GM18498 (cell line): ENCODE data around the gene ZDHHC17.
A peak's percentile ranks its signal among the peaks of the same experiment; 100 is the strongest.

Experiments
- ATAC-seq: cut with Tn5 transposase; IDR thresholded peaks from one replicate; pipeline ENCODE4 v1.9.1; 2021; ENCODE audit warnings: mild to moderate bottlenecking, moderate library complexity; ENCODE audit not compliant: unreplicated experiment

The ZDHHC17 gene

DNA sequence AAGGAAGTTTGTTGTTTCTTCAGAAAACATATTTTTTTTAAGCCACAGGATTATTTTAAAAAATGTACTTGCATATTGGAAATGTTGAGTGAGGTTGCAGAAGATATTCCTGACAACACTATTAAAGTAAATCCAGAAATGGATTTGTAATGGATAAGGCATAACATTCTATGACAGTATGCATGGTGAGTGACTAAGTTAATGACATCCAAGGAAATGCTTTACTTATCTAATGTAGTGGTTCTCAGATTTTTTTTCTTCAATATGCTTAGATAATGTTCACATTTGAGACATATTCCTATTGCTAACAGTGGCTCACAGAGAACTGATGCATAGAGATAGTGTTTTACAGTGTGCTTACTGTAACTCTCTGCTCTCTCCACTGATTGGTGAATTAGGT is 49.4 kb downstream of the ZDHHC17 start:
- no peak for ATAC-seq

DNA sequence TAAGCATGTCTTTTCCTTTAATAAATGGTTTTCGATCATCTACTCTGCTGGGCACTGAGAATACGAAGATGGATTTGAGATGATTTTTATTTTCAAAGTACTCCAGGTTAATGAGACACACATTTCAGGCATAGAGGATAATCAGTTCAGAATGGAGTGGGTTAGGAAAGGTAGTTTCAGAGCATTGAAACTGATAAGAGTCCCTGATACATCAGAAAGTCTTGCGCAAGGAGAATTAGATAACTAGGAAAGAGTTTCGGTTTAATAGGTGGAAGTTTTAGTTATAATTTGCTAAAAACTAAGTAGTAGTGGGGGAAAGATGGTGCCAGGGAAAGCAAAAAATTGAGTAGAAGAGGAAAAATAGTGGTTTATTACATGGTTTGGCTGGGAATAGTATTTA is 50.1 kb downstream of the ZDHHC17 start:
- ATAC-seq: no peak

DNA sequence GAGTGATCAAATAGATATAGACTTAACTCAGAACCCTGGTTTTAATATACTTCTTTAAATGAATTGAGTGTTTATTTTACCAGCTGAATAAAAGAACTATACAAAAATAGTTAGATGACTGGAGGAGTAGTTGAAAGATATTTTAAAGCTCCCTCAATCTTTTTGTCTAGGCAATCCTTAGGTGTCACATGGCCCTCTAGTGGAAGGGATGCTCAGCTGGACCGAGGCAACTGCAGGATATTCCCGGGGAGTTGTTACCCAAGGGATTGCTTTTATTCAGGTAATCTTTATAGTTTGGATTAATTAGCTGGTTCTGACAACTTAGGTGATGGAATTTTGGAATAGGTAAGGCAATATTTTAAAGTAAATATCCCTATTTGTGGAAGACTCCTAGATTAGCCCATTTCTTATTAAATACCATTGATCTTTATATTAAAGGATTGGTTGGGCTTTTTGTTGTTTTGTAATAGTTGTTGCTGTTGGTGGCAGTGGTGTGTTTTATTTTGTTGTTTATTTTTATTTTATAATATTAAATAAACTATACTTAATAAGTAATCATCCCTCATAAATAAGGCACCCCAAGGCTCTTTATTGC is 57.1 kb downstream of the ZDHHC17 start:
- no peak for ATAC-seq

DNA sequence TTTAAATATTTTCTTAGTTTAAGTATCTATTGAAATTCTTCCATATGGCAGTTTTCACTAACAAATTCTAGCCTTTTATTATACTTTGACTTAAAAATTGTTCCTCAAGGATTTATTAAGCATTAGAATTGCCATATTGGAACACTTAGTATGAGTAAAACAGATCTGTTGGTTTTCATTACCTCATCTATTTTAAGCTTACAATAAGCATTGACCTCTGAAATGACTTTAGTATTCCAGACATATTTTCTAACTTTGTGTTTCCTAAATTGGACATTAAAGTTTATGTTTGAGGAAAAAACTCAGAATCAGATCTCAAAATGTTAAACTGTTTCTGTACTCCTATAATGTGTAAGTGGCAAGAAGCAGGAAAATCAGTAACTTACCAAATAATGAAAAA is 66.5 kb downstream of the ZDHHC17 start:
- ATAC-seq: no peak

DNA sequence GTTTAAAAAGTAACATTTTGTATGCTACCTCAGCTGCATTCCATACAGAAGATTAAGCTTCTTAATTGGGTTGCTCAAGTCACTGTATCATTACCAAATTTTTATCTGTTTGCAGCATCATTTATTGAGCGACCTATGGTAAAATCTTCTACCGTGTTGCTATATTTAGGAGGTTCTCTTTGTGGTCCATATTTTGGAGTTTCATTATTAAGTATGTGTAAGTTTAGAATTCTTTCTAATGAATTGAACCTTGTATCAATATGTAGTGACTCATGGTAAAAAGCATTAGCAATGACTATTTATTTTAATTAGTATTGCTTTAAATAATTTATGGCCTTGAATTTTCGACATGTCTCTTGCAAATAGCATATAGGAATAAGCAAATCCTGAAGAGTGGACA is 72.7 kb downstream of the ZDHHC17 start:
- ATAC-seq: no peak

DNA sequence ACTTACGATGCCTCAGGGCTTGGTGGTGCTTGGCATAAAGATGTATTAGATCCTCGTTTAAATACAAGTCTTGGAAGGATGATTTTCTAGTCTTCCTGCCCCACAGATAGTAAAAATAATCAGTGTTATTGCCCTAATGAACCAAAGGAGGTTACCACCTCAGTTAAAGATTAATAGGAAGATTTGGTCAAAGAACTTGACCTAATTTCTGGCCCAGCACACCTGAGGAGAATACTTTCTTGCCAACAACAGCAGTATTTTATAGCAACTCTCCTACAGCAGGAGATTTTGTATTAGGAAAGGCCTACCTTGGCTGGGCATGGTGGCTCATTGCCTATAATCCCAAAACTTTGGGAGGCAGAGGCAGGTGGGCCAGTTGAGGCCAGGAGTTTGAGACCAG is 83.3 kb downstream of the ZDHHC17 start:
- no peak for ATAC-seq

DNA sequence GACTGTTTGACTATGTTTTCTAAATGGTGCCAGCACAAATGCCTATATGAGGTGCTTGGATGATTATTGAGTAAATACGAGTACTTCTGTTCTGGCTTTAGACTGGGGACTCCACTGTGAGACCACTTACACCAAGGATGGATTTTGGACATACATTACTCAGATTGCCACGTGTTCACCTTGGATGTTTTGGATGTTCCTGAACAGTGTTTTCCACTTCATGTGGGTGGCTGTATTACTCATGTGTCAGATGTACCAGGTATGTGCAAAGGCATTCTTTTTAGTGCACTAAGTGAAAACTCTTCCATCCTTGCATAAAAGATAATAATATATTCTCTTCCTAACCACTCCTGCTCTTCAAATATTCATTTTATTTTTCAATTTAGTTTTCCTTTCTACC is 84.2 kb downstream of the ZDHHC17 start:
- ATAC-seq: no peak

DNA sequence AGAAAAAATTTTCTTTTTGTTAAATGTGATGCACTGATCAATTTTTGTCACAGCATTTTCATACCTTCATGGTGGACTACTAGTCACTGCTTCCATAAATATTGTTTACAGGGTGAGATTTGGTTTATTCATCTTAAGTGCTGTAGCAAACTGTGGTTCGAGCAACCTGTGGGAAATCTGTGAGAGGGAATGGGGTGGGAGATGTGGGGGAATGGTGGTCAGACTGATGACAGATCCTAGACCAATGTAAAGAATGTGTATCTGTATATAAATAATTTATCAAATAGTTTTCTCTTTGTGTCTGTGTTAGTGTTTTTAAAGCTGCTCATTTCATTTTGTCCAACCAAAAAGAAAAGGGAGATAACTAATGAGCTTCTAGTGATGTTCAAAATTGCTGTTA is 88.2 kb downstream of the ZDHHC17 start:
- no peak for ATAC-seq

DNA sequence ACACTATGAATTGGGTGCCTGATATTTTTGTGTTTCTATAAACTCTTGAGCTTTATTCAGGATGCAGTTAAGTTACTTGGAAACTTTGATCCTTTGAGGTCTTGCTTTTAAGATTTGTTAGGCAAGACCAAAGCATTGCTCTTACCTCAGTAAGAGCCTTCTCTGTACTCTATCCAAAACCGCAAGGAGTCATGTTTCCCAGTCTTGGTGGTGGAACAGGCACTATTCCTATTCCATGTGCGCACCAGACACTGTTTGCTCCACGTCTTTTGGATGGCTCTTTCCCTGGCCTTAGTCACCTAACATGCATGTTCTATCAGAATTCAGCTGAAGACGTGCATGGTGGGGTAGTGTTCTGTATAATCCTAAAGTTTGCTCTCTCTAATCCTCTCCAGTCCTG is 91.4 kb downstream of the ZDHHC17 start:
- no peak for ATAC-seq

DNA sequence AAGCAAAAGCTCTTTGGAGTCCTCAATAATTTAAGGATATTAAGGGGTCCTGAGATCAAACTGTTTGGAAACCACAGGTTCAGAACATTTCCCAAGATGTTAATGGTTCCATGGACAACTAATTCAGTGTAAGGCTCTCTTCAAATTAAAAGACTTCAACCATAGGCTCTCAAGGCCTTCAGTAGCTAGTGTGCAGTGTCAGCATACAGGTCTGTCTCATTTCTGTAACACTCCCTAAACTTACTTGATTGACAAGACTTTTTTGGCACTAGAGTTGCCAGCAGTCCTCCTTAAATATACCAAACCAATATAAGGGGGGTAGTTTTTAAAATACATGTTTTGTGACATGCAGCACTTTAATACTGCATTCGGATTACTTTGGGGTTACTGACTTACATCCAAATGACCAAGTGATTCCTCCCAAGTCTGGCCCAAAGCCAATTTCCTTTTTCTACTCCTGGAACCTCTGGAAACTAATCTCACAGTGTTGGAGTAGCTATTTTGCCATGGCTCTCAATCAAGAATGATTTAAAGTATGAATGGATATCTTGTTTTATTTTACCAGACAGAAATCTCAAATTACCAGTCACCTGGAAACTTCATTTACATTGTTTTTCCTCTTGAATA is 92.2 kb downstream of the ZDHHC17 start:
- no peak for ATAC-seq

DNA sequence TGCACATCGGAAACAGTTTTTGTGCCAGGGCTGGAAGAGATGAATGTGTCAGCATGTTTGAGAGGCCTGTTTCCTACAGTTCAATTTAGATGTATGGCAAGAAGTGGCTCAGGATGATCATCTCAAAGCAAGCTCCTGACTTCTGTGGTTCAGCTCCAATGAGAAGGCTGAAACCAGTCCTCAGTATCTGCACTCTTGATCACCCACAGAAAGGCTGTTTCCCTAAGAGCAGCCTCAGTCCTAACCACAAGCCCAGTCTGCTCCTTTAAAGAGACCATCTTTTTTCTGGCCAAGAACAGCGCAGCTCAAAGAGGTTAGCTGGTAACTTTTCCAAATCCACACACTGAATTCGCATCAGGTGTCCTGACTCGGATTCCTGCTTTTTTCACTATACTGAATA is 95.7 kb downstream of the ZDHHC17 start:
- ATAC-seq: peak; percentile 41

DNA sequence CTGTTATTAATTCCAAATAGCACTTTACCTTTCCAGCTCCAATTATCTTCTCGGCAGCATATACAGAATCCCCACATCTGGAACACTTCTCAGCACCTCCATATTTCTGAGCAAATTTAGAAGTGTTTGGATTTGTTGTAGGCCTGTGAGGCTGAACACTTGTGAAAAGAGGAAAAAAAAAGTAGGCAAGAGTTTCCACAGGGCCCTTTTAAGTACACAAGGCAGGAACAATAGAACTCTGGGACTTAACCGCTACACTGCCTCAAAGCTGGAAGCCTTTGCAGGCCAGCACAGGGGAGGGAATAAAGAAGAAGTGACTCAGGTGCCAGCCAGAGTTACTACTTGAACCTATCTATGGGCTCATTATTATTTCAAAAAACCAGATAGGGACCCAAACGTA is 96.3 kb downstream of the ZDHHC17 start:
- ATAC-seq: no peak

DNA sequence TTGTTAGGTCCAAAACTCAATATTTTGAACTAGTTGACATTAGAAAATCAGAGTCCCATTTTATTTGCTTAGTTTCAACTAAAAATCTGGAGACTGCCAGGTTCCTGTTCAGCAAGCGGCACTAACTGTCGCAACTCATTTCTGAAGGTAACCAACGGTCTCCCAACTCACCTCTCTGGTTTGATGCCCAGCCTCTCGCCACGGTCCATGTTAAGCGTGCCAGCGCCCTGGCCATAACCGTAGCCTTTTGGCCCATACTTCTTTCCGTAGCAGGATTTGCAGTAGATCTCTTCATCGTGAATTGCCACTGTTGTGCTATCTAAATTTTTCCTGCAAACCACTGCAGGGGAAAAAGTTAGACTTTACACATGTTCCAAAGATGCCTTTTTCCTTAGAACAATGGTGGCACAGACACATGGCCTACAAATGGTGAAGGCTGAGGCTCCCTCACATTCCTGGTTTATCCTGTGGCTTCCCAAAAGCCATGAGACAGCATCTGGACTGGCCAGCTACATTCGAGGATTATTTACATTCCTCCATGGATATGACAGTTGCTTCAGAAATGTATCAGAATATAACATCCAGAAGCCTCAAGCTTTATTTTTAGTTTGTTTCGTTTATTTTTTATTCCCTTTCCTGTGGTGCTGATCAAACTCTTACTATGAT is 99.2 kb downstream of the ZDHHC17 start:
- no peak for ATAC-seq

DNA sequence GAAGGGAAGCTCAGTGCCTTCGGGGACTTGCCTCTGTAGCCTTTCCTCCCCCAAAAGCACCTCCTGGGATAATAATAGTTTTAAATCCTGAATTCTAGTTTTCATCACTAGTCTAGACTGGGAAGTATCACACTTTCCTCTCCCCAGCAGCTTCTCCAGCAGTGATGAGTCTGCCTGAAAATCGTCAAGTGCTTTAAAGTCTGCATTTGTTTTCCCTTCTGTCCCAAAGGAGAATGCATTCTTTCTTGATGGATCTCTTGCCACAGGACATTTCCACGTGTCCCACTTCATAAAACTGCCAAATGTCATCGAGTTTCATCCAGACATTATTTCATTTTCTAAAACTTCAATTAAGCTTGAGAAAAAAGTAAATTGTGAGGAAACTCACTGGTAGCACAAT is 99.9 kb downstream of the ZDHHC17 start:
- no peak for ATAC-seq

DNA sequence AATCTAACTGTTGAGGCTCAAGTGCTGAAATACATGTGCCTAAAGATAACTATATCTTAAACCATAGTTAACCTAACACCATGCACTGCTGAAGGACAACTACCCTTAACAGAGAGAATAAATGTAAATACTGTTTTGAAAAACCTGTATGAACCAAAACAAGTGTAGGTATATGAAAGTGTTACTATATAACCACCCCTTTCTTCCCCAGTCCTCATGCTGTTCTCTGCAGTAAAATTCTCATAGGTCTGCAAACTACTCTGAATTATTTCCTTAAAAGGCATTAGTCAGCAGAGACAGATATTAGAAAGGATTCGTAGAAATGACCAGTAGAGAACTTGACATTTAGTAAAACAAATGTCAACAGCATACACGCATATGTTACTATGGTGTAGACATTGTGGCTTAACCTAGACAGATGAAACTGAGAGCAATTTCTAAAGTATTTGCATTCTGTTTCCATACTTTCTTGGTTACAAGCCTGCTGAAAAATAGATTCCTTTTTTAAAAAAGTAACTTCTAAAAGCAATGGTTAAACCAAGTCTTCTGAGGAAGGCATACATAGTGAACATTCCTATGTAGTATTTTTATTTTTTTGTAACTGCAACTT is 101.0 kb downstream of the ZDHHC17 start:
- ATAC-seq: peak; percentile 82

DNA sequence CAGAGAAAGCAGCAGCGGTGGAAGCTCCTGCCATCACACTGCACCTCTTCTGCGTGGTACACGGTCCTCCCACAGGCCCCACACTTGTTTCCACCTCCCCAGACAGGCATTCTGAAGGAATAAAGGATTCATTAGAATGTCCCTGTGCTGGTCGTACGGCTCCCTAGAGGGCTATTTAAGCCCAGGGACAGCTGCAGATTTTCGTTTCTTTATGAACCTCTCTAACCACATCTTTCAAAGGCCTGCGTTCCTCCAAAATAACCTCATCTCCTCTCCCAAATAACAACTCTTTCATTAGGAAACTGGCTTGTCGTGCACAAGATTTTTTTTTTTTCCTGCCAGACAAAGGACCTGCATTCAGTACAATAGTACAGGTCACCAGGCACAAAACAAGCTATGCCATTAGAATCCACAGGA is 102.2 kb downstream of the ZDHHC17 start:
- ATAC-seq: no peak

DNA sequence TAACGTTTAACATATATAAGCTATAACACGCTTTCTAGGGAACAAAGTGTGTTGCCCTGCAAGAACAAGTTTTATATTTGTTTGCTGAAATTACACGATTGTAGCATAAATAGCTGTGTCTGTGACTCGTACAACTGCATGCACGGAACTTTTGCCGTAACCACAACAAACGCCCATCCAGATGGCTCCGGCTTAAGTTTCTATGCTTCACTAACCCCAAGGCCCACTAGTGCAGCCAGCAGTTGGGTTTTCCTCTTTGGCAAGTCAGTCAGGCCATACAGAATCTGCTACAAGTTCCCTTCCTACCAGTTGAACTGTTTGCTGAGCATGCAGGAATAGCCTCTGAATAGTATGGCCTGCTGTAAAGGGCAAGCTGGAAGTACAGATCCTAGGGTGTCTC is 102.8 kb downstream of the ZDHHC17 start:
- peak; percentile 52 for ATAC-seq

DNA sequence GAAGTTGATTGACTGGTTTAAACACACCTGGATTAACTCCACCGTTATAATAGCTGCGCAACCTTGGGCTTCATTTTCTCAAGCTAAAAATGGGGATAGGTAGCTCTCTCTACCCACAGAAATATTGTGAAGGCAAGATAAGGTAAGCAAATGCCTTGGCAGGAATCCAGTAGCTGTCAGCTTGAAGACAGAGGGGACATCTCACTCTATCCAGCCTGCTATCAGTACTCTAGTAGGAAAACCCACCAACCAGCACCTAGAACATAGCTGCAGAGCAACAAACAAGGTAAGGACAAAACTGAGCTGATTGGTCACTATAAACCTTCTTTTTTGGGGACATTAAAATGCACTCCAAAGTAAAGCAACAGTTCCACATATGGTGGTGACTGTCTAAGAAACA is 107.2 kb downstream of the ZDHHC17 start:
- no peak for ATAC-seq

DNA sequence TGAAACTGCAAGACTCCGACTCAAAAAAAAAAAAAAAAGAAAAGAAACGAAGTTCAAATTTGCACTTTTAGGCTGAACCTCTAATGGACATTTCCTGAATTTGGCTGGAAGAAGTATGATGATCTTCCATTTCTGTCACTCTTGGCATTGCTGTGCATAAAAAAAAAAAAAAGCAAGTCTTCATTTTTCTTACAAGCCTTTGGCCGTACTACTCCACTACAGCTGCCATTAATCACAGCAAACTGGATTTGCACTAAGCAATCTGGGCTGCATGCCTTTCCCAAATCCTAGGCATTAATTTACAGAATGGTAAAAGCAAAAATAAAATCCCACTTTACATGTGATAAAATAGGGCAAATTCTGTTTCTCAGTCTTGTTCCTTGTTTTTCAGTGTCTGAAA is 107.8 kb downstream of the ZDHHC17 start:
- no peak for ATAC-seq

DNA sequence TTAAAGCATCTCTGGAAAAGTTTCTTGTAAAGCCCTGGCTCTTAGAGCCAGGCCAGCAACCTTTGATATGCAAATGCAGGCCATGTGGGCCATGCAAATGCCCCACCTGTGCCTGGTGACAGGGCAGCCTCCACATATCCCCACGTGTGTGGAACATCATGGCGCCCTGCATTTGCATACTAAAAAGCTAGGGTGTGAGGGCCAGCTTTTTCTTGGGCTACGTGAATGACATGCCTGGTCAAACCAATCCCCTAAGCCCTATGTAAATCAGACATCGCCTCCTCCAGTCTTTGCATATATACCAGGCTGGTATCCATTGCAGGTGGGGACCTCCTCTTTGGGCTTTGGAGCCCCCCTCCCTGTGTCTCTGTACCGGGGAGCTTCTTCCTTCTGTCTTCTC is 108.5 kb downstream of the ZDHHC17 start:
- no peak for ATAC-seq

DNA sequence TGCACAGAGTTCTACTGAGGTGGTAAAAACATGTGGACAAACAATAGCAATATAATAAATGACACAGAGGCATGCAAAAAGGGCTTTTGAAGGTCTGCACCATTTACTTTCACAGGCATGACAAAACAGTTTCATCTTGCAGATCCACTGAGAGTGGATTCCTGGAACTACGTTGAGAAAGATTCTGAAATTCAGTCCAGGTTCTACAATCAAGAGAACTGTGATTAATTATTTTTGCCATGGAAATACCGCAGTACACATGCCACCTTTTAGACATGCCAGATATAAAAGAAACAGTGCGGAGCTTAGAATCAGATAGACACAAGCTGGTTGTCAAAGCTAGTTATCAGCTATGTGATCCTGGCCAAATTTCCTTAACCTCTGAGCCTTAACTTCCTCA is 110.1 kb downstream of the ZDHHC17 start:
- ATAC-seq: no peak

DNA sequence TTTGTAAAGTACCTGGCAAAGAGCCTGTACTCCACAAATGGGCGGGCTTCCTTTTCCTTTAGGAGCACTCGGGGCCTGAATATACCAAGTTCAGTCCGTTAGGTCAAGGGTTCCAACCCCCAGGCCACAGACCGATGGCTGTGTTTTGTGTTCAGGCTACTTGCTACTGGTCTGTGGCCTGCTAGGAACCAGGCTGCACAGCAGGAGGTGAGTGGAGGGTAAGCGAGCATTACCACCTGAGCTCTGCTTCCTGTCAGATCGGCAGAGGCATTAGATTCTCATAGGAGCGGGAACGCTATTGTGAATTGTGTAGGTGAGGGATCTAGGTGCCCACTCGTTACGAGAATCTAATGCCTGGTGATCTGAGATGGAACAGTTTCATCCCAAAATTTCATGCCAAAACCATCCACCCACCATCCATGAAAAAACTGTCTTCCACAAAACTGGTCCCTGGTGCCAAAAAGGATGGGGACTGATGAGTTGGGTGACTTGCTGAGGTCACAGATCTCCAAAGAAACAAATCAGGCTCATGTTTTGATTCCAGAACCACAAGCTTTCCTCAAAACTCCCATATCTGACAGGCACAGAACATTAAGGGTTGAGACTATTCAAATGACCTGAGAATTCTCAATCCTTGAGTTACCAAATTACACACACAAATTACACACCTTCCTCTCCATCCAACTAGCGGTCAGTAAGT is 110.7 kb downstream of the ZDHHC17 start:
- ATAC-seq: no peak
